HepG2 (cell line): Measurements from ENCODE around the gene ASIC3. TPM values are rescaled to one million over a fixed set of nuclear protein-coding genes. Genes with fewer than 3 reads are reported as not detected.

Source experiments
- ATRX ChIP-seq: sonication (generic); formaldehyde crosslinking; IDR thresholded peaks from 2 replicates; pipeline ENCODE4 v1.4.0; 2020; ENCODE audit warnings: missing genetic modification reagents, borderline replicate concordance
- CCDC6 ChIP-seq: sonication (generic); formaldehyde crosslinking; IDR thresholded peaks from 2 replicates; pipeline ENCODE4 v1.8.1; 2022; ENCODE audit warnings: mild to moderate bottlenecking, missing genetic modification reagents, moderate library complexity
- CHD2 ChIP-seq: IDR thresholded peaks from 2 replicates; pipeline ENCODE4 v1.6.1; 2011; ENCODE audit warnings: low read depth, low read length, improper control_type of control experiment
- DPF2 ChIP-seq: sonication (generic); formaldehyde crosslinking; IDR thresholded peaks from 2 replicates; pipeline ENCODE4 v1.4.0; 2020; ENCODE audit warnings: mild to moderate bottlenecking, low read depth, missing genetic modification reagents, borderline replicate concordance
- E2F2 ChIP-seq: sonication (generic); formaldehyde crosslinking; IDR thresholded peaks from 2 replicates; pipeline ENCODE4 v1.4.0; 2020; ENCODE audit warnings: missing genetic modification reagents, borderline replicate concordance
- ISX ChIP-seq: sonication (generic); formaldehyde crosslinking; conservative IDR thresholded peaks from 2 replicates; pipeline ENCODE4 v1.5.0; 2020; ENCODE audit warnings: missing genetic modification reagents
- RARG ChIP-seq: sonication (generic); formaldehyde crosslinking; IDR thresholded peaks from 2 replicates; pipeline ENCODE4 v1.4.0; 2020; ENCODE audit warnings: low read depth, mild to moderate bottlenecking, missing genetic modification reagents
- REST ChIP-seq, 2 experiments: IDR thresholded peaks; 2 replicates each; pipeline ENCODE4 v1.6.1; 2011 to 2012; ENCODE audit warnings: low read length in 2 of 2, borderline replicate concordance in 1 of 2, low read depth in 1 of 2, mild to moderate bottlenecking in 1 of 2, moderate library complexity in 1 of 2
- SATB2 ChIP-seq: sonication (generic); formaldehyde crosslinking; IDR thresholded peaks from 2 replicates; pipeline ENCODE4 v1.5.0; 2020; ENCODE audit warnings: missing genetic modification reagents
- SRF ChIP-seq: IDR thresholded peaks from 2 replicates; pipeline ENCODE4 v1.6.1; 2011; ENCODE audit warnings: mild to moderate bottlenecking, low read depth, low read length, moderate library complexity
- ZBED4 ChIP-seq: sonication (generic); formaldehyde crosslinking; IDR thresholded peaks from 2 replicates; pipeline ENCODE4 v1.4.0; 2020; ENCODE audit warnings: missing genetic modification reagents, borderline replicate concordance
- ZNF484 ChIP-seq: sonication (generic); formaldehyde crosslinking; IDR thresholded peaks from 2 replicates; pipeline ENCODE4 v1.5.1; 2020; ENCODE audit warnings: mild to moderate bottlenecking, low read depth, missing genetic modification reagents, borderline replicate concordance
- ZNF562 ChIP-seq: sonication (generic); formaldehyde crosslinking; IDR thresholded peaks from 2 replicates; pipeline ENCODE4 v1.8.0; 2022; ENCODE audit warnings: missing genetic modification reagents, borderline replicate concordance
- ZNF607 ChIP-seq: sonication (generic); formaldehyde crosslinking; IDR thresholded peaks from 2 replicates; pipeline ENCODE4 v1.5.1; 2020; ENCODE audit warnings: missing genetic modification reagents, mild to moderate bottlenecking, borderline replicate concordance
- ZNF879 ChIP-seq: sonication (generic); formaldehyde crosslinking; IDR thresholded peaks from 2 replicates; pipeline ENCODE4 v1.8.1; 2023; ENCODE audit warnings: missing genetic modification reagents
- polyA plus RNA-seq, 8 experiments: library from polyadenylated mRNA; depleted of rRNA in 3 of 8; stranded (reverse) in 7 of 8; unstranded in 1 of 8; fragments of >200 nt; fragmentation: Illumina TruSeq in 4 of 8; extraction: Trizol in 4 of 8; gene quantifications; 2 replicates each; pipeline versions ENCODE4 v1.2.1 to v1.2.3, GENCODE V29; 2011 to 2016; ENCODE audit warnings: low read depth in 4 of 8, missing spikeins in 1 of 8, mixed read lengths in 1 of 8; ENCODE audit not compliant: insufficient read depth in 1 of 8
- total RNA-seq, 5 experiments: library from RNA; depleted of rRNA; stranded (reverse); fragments of >200 nt; fragmentation: Illumina TruSeq; extraction: Trizol; gene quantifications; 2 replicates each; pipeline ENCODE4 v1.2.3, GENCODE V29; 2016; ENCODE audit warnings: low read depth in 1 of 5

Gene ASIC3
- total and polyA plus RNA-seq, 2 of the 13 experiments (the other 11 are each of a cell fraction or from before 2014, with no cell fraction given) = 0.51 TPM; not detected in 1

GRCh38 chr7:151085691-151086620, 37.6 kb downstream of the ASIC3 start, which contains the start of gene AGAP3 (continued):
- TF ChIP-seq REST (IDR thresholded peaks at IDR 0.05; ENCODE audit: borderline replicate concordance in 1 of 2, low read depth in 1 of 2, low read length in 2 of 2) (no peak), DPF2 (no peak), CCDC6 (CRISPR knock-in tag) (no peak), ISX (CRISPR knock-in tag) (no peak), RARG (no peak), ZNF484 (no peak), ZBED4 (CRISPR knock-in tag) (no peak), ZNF879 (no peak), SATB2 (CRISPR knock-in tag) (no peak), ZNF607 (CRISPR knock-in tag) (0 out of 2 replicates have a peak, but pooled peaks have one; percentile 60), ZNF562 (CRISPR knock-in tag) (no peak), SRF (no peak), ATRX (CRISPR knock-in tag) (no peak), E2F2 (no peak), CHD2 (no peak)
